A673 (cell line): Measurements from ENCODE around the gene CACNA2D3. TPM values are rescaled to one million over a fixed set of nuclear protein-coding genes. Genes with fewer than 3 reads are reported as not detected.

Experiments used
- BruUV-seq: library from RNA; stranded (reverse); fragments of 400-500 nt; replicated peaks from 2 replicates; lab custom pipeline; 2021; lab: Mats Ljungman, UMichigan
- CTCF ChIA-PET: fragments of 300-600 bp; sonication (Branson Sonifier 250); formaldehyde crosslinking; loops from one replicate; lab custom pipeline; 2022; ENCODE audit warnings: antibody characterized with exemption; lab: Charles Lee
- POLR2A ChIA-PET: fragments of 300-600 bp; sonication (Branson Sonifier 250); formaldehyde crosslinking; loops from one replicate; lab custom pipeline; 2022; ENCODE audit warnings: antibody characterized with exemption; ENCODE audit not compliant: low non-redundant PET; lab: Charles Lee
- DNase-seq: peaks from one replicate; pipeline ENCODE4 v3.0.0-alpha.2; 2015; ENCODE audit warnings: low spot score
- H3K27ac ChIP-seq: fragments of 200-600 bp; sonication (generic); 2 replicates; pipeline ENCODE4 v1.5.1; 2016; ENCODE audit warnings: mixed run types, low read depth, mild to moderate bottlenecking, mixed read lengths, antibody characterized with exemption, low read length; ENCODE audit not compliant: poor library complexity, severe bottlenecking
- H3K27me3 ChIP-seq: fragments of 200-600 bp; sonication (generic); replicated peaks from 2 replicates; pipeline ENCODE4 v1.6.1; 2017; ENCODE audit warnings: mixed run types, low read depth, mild to moderate bottlenecking, mixed read lengths, antibody characterized with exemption, low read length; ENCODE audit not compliant: insufficient read depth, poor library complexity
- H3K36me3 ChIP-seq: fragments of 200-600 bp; sonication (generic); 2 replicates; pipeline ENCODE4 v1.6.1; 2016; ENCODE audit warnings: mixed run types, mild to moderate bottlenecking, mixed read lengths, antibody characterized with exemption, low read length; ENCODE audit not compliant: insufficient read depth, poor library complexity, severe bottlenecking
- H3K4me1 ChIP-seq: fragments of 200-600 bp; sonication (generic); 2 replicates; pipeline ENCODE4 v1.6.1; 2017; ENCODE audit warnings: mixed run types, mild to moderate bottlenecking, mixed read lengths, antibody characterized with exemption, low read length; ENCODE audit not compliant: insufficient read depth, poor library complexity, severe bottlenecking
- H3K4me3 ChIP-seq: fragments of 200-600 bp; sonication (generic); 2 replicates; pipeline ENCODE4 v1.5.1; 2016; ENCODE audit warnings: low read depth, mixed run types, mild to moderate bottlenecking, mixed read lengths, low read length; ENCODE audit not compliant: poor library complexity, severe bottlenecking
- H3K9me3 ChIP-seq: fragments of 200-600 bp; sonication (generic); 2 replicates; pipeline ENCODE4 v1.6.1; 2016; ENCODE audit warnings: mixed run types, low read depth, mild to moderate bottlenecking, mixed read lengths, antibody characterized with exemption, low read length; ENCODE audit not compliant: poor library complexity, severe bottlenecking
- EZH2 ChIP-seq: fragments of 200-600 bp; sonication (generic); IDR thresholded peaks from 2 replicates; pipeline ENCODE4 v1.6.1; 2017; ENCODE audit warnings: borderline replicate concordance, low read depth, mild to moderate bottlenecking, mixed read lengths, antibody characterized with exemption, low read length; ENCODE audit not compliant: poor library complexity, severe bottlenecking
- intact Hi-C: fragments of 100-400 bp; cut with micrococcal nuclease; formaldehyde crosslinking; loops from one replicate; pipeline ENCODE4 v1.10.0; 2022; ENCODE audit not compliant: unreplicated experiment
- total RNA-seq: library from RNA; stranded (reverse); gene quantifications from 2 replicates; pipeline ENCODE4 v1.2.3, GENCODE V29; 2021
- TF ChIP-seq, protein P1 (sequence below): fragments of 300-800, 200-600 bp; sonication (generic); conservative IDR thresholded peaks from 2 replicates; pipeline ENCODE4 v1.5.1; 2017; ENCODE audit warnings: low read depth, mild to moderate bottlenecking, antibody characterized with exemption, low read length, moderate library complexity, mixed read lengths

The CACNA2D3 gene
- total RNA-seq, 1 experiment from 2014 or later: not detected

DNA sequence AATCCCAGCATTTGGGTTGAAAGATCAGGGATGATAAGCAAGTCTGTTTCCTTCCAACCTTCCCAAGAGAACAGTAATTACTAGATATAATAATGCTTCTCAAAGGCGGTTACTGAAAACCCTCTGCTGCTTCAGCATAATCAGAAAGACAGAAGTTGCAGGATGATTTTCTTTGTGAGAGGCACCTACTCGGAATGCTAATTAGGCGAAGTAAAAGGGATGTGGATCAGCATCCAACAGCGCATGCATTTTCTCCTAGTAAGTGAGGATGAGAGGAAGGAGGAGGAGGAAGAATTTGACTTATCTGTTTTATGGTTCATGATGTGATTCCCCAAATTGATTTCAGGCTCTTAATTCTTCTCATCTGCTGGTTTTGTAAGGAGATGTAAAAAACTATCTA lies 118.0 kb downstream of the CACNA2D3 start:
- H3K4me1 ChIP-seq: no peaks in the 10 kb centered on the region
- intact Hi-C loops: no loop called here
- no peak overlapping the region for H3K4me3 ChIP-seq
- CTCF ChIA-PET: no interaction called here
- POLR2A ChIA-PET: no interaction called here
- H3K27ac ChIP-seq: no peak overlapping the region
- no TSS peak for BruUV-seq
- TF ChIP-seq EZH2: no peak
- TF ChIP-seq, protein P1, sequence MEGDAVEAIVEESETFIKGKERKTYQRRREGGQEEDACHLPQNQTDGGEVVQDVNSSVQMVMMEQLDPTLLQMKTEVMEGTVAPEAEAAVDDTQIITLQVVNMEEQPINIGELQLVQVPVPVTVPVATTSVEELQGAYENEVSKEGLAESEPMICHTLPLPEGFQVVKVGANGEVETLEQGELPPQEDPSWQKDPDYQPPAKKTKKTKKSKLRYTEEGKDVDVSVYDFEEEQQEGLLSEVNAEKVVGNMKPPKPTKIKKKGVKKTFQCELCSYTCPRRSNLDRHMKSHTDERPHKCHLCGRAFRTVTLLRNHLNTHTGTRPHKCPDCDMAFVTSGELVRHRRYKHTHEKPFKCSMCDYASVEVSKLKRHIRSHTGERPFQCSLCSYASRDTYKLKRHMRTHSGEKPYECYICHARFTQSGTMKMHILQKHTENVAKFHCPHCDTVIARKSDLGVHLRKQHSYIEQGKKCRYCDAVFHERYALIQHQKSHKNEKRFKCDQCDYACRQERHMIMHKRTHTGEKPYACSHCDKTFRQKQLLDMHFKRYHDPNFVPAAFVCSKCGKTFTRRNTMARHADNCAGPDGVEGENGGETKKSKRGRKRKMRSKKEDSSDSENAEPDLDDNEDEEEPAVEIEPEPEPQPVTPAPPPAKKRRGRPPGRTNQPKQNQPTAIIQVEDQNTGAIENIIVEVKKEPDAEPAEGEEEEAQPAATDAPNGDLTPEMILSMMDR: no peak
- H3K27me3 ChIP-seq: no peaks in the 10 kb centered on the region
- no peak for DNase-seq
- H3K9me3 ChIP-seq: no peaks in the 10 kb centered on the region
- H3K36me3 ChIP-seq: no peaks in the 10 kb centered on the region

DNA sequence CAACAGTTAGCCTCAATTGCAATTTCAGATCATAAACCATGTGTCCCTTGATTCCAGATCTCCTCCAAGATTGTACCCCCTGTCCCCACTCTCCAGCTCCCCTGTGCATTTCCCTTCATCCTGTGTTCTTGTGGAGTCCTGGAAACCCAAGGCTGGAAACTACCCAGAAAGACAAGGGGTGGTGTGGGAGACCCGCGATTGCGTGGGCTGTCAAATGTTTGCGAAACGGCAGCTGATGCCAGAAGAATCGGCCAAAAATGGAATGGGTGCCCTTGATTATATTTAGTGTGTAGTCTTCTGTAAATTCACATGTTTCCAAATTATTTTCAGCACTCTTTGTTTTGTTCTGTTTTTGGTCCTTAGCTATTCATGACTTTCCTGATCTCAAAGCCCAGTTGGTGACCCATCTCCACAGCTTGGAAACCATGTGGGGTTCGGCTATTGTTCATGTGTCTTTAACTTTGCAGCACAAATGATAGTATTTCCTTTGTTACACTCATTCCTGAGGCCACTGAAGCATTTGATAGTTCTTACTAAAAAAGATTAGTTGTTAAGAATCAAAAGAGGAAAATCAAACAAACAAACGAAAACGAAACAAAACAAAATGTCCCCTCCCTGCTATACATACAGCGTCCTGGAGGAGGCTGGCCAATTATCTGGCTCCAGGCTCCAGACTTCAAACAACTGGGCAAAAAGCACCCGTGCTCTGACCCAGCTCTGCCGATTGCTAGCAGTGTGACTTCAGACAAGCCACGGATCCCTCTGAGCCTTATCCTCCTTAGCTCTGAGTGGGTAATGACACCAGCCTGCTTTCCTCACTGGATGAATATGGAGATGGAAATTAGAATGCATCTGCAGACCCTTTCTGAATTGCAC lies 120.9 kb downstream of the CACNA2D3 start:
- H3K4me1 ChIP-seq: no peaks in the 10 kb centered on the region
- intact Hi-C loops: no loop called here
- H3K9me3 ChIP-seq: no peaks in the 10 kb centered on the region
- no peak overlapping the region for H3K27ac ChIP-seq
- CTCF ChIA-PET: no interaction called here
- BruUV-seq: no TSS peak
- H3K27me3 ChIP-seq: no peaks in the 10 kb centered on the region
- peak; percentile 27 for DNase-seq
- no peak for TF ChIP-seq EZH2
- TF ChIP-seq, protein P1: no peak
- peak overlapping the region; percentile 47 for H3K4me3 ChIP-seq
- no peaks in the 10 kb centered on the region for H3K36me3 ChIP-seq
- POLR2A ChIA-PET: no interaction called here

DNA sequence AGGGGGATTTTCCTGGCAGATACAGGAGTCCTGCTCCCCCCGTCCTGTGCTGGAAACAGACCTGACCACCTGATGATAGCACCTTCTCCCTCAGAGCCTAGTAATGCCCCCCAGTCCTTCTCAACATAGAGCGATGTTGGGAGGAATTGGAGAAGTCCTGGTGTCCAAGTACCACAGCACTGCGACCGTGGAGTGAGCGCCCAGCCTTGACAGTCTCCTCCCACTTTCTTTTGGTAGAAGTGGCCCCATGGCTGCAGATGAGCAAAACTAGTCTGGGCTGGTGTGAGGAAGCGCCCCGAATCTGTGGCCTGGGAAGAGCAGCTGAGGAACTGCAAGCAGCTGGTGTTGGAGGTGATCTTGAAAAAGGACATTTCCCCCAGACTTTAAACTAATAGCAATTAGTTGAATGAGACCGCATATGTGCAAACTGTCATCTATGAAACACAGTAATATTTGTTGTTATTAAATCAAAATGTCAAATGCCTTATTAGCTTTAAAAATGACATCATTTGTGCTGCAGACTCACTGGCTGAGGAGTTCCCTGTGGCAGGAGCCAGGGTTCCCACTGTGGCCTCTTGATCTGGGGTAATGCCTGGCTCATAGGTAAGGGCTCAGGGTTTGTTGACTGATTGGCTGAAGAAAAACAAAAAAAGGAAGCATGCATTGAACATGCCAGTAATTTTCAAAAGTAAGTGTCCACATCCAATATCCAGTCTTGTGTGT lies 121.8 kb downstream of the CACNA2D3 start:
- Histone ChIP-seq H3K27me3 (no peaks in the 10 kb centered on the region), H3K36me3 (no peaks in the 10 kb centered on the region), H3K4me3 (peak overlapping the region; percentile 47), H3K9me3 (no peaks in the 10 kb centered on the region), H3K27ac (no peak overlapping the region), H3K4me1 (no peaks in the 10 kb centered on the region)
- DNase-seq: no peak
- intact Hi-C loops: no loop called here
- no peak for TF ChIP-seq EZH2
- TF ChIP-seq, protein P1: no peak
- no TSS peak for BruUV-seq
- POLR2A ChIA-PET: no interaction called here
- CTCF ChIA-PET: no interaction called here
